H1 (cell line): ENCODE measurements around the gene SCN8A. TPM values are rescaled to one million over a fixed set of nuclear protein-coding genes. Genes with fewer than 3 reads are reported as not detected.

Experiments used
- E2F6 ChIP-seq: IDR thresholded peaks from 2 replicates; pipeline ENCODE4 v1.6.1; 2012; ENCODE audit warnings: inconsistent platforms
- EZH2 ChIP-seq: fragments of 200-600 bp; sonication (generic); IDR thresholded peaks from 2 replicates; pipeline ENCODE4 v1.7.1; 2012; ENCODE audit warnings: low read depth, mild to moderate bottlenecking, moderate library complexity, low read length, inconsistent platforms; ENCODE audit not compliant: severe bottlenecking
- JUN ChIP-seq: IDR thresholded peaks from 2 replicates; pipeline ENCODE4 v1.6.1; 2011; ENCODE audit warnings: low read depth, mild to moderate bottlenecking, improper control_type of control experiment, low read length
- NANOG ChIP-seq: IDR thresholded peaks from 2 replicates; pipeline ENCODE4 v1.6.1; 2011; ENCODE audit warnings: low read length, low read depth, mild to moderate bottlenecking, inconsistent platforms; ENCODE audit not compliant: insufficient read depth, poor library complexity, severe bottlenecking
- SUZ12 ChIP-seq: fragments of 200-600 bp; sonication (generic); IDR thresholded peaks from 2 replicates; pipeline ENCODE4 v1.6.1; 2012; ENCODE audit warnings: mild to moderate bottlenecking, inconsistent platforms, low read length, moderate library complexity, mixed read lengths
- polyA plus RNA-seq, 7 experiments: library from polyadenylated mRNA; depleted of rRNA in 3 of 7; stranded (reverse) in 5 of 7; unstranded in 2 of 7; fragments of >200 nt in 5 of 7; fragments of 200-250 nt in 2 of 7; gene quantifications; 1 replicate in 5 of 7; 2 replicates in 1 of 7; 4 replicates in 1 of 7; pipeline versions ENCODE4 v1.2.1 to v1.2.3, GENCODE V29; 2011 to 2013; ENCODE audit warnings: missing spikeins in 2 of 7, mixed read lengths in 2 of 7
- total RNA-seq: library from RNA; stranded (reverse); fragmentation: NEBNext Ultra II Directional; extraction: Animal tissue kit (Norgen Biotek cat#: 25700); gene quantifications from 2 replicates; pipeline ENCODE4 v1.2.1, GENCODE V29; 2021

SCN8A gene
- total and polyA plus RNA-seq, 2 of the 8 experiments (the other 6 are each of a cell fraction or from before 2014, with no cell fraction given), result 6.3 to 10.7 TPM

GRCh38 chr12:51811203-51812202, 220.5 kb downstream of the SCN8A start (continued):
- TF ChIP-seq NANOG (no peak), JUN (no peak), E2F6 (no peak), EZH2 (no peak), SUZ12 (no peak)
- TF ChIP-seq, all 59 proteins: peak for 0
